22Rv1 (cell line): ENCODE data around the gene LPIN1.

Source experiments
- CTCF ChIP-seq: fragments of 450-650 bp; IDR thresholded peaks from 2 replicates; pipeline ENCODE4 v1.5.1; 2017; ENCODE audit warnings: mild to moderate bottlenecking
- ZFX ChIP-seq: fragments of 450-650 bp; IDR thresholded peaks from 2 replicates; pipeline ENCODE4 v1.6.1; 2017; ENCODE audit warnings: antibody characterized with exemption, borderline replicate concordance

GRCh38 chr2:11871421-11871820, 125.0 kb downstream of the LPIN1 start:
- no peak for TF ChIP-seq CTCF
- TF ChIP-seq ZFX, result no peak
